ENCODE data around the gene SENP1. TPM values are rescaled to one million over a fixed set of nuclear protein-coding genes. Genes with fewer than 3 reads are reported as not detected.

SENP1 gene
- total RNA-seq, 1 experiment from 2014 or later: 23.0 TPM

DNA sequence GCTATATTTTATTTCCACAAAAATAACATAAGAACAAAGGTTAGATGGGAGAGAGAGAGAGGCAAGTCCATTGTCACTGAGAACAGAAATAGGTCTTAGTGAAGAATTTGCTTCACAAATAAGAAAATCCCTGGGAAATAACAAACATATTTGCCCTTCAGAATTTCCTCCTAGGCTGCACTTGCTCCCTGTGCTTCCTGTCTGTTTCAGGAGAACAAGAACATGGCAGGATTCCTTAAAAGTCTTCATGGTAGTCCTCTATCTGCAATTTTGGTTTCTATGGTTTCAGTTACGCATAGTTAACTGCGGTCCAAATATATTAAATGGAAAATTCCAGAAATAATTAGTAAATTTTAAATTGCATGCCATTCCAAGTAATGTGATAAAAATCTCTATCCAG is 34.1 kb downstream of the SENP1 start:
- H3K36me3 ChIP-seq (ENCODE audit: low read depth): peaks cover 29% of the 10 kb centered on the region
- no peak for DNase-seq
- no peaks in the 10 kb centered on the region for H3K9me2 ChIP-seq (ENCODE audit: insufficient read depth)
- H3K4me3 ChIP-seq: no peak overlapping the region
- H3K79me2 ChIP-seq (ENCODE audit: low read depth): no peaks in the 10 kb centered on the region
- H2AFZ ChIP-seq: no peak overlapping the region
- no TSS peak for BruUV-seq (replicated peaks)
- intact Hi-C loops (cut with micrococcal nuclease; ENCODE audit: unreplicated experiment): no loop called here
- no peaks in the 10 kb centered on the region for H3K4me1 ChIP-seq (replicated peaks; ENCODE audit: insufficient read depth)
- H3F3A ChIP-seq (ENCODE audit: insufficient read depth, low read depth): 0 out of 2 replicates have a peak, but pooled peaks cover 2% of the 10 kb centered on the region
- H4K20me1 ChIP-seq (ENCODE audit: insufficient read depth): no peaks in the 10 kb centered on the region
- ChIA-PET CTCF (no interaction called here), POLR2A (ENCODE audit: unreplicated experiment) (no interaction called here)
- H3K9me3 ChIP-seq (ENCODE audit: insufficient read depth, low read depth): no peaks in the 10 kb centered on the region
- TF ChIP-seq EZH2 (IDR thresholded peaks at IDR 0.05; ENCODE audit: low read depth): no peak
- TF ChIP-seq, protein P1, sequence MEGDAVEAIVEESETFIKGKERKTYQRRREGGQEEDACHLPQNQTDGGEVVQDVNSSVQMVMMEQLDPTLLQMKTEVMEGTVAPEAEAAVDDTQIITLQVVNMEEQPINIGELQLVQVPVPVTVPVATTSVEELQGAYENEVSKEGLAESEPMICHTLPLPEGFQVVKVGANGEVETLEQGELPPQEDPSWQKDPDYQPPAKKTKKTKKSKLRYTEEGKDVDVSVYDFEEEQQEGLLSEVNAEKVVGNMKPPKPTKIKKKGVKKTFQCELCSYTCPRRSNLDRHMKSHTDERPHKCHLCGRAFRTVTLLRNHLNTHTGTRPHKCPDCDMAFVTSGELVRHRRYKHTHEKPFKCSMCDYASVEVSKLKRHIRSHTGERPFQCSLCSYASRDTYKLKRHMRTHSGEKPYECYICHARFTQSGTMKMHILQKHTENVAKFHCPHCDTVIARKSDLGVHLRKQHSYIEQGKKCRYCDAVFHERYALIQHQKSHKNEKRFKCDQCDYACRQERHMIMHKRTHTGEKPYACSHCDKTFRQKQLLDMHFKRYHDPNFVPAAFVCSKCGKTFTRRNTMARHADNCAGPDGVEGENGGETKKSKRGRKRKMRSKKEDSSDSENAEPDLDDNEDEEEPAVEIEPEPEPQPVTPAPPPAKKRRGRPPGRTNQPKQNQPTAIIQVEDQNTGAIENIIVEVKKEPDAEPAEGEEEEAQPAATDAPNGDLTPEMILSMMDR (conservative IDR thresholded peaks at IDR 0.05): no peak
- H3K27me3 ChIP-seq (ENCODE audit: insufficient read depth, low read depth): no peaks in the 10 kb centered on the region
- H3K4me2 ChIP-seq: no peak overlapping the region
- no peak overlapping the region for H3K27ac ChIP-seq

DNA sequence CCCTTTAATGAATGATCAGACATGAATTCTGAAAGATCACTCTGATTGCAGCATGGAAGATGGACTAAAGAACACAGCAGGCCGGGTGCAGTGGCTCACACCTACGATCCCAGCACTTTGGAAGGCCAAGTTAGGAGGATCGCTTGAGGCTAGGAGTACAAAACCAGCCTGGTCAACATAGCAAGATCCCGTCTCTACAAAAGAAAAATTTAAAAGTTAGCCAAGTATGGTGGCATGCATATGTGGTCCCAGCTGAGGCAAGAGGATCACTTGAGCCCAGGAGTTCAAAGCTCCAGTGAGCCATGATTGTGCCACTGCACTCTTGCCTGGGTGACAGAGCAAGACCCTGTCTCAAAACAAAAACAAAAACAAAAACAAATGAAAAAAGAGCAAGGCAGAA is 35.1 kb downstream of the SENP1 start:
- CTCF ChIA-PET: no interaction called here
- intact Hi-C loops (cut with micrococcal nuclease; ENCODE audit: unreplicated experiment): no loop called here
- BruUV-seq (replicated peaks): no TSS peak

DNA sequence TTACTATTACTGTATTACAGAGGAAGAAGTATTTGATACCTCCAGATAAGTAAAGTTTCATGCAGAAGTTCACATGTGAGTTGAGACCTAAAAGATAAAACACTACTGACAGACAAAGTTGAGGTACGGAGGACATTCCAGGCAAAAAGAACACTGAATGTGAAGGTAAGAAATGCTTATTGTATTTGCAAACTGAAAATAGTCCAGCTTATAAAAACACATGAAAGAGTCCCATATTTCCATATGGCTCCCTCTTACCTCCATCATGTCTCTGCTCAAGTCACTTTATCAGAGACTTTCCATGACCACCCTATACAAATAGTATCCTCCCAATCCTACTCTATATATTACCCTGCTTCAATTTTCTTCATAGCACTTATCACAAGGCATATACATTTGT is 35.8 kb downstream of the SENP1 start:
- Histone ChIP-seq H4K20me1 (ENCODE audit: insufficient read depth) (no peaks in the 10 kb centered on the region), H3K79me2 (ENCODE audit: low read depth) (no peaks in the 10 kb centered on the region), H3K36me3 (ENCODE audit: low read depth) (peaks cover 34% of the 10 kb centered on the region), H3K9me2 (ENCODE audit: insufficient read depth) (no peaks in the 10 kb centered on the region), H3K27ac (no peak overlapping the region), H3K4me1 (replicated peaks; ENCODE audit: insufficient read depth) (no peaks in the 10 kb centered on the region), H3F3A (ENCODE audit: insufficient read depth, low read depth) (0 out of 2 replicates have a peak, but pooled peaks cover 2% of the 10 kb centered on the region), H3K4me3 (no peak overlapping the region), H2AFZ (no peak overlapping the region), H3K27me3 (ENCODE audit: insufficient read depth, low read depth) (no peaks in the 10 kb centered on the region), H3K4me2 (no peak overlapping the region), H3K9me3 (ENCODE audit: insufficient read depth, low read depth) (no peaks in the 10 kb centered on the region)
- no TSS peak for BruUV-seq (replicated peaks)
- no peak for DNase-seq
- intact Hi-C loops (cut with micrococcal nuclease; ENCODE audit: unreplicated experiment): no loop called here
- ChIA-PET CTCF (no interaction called here), POLR2A (ENCODE audit: unreplicated experiment) (no interaction called here)
- no peak for TF ChIP-seq EZH2 (IDR thresholded peaks at IDR 0.05; ENCODE audit: low read depth)
- TF ChIP-seq, protein P1 (conservative IDR thresholded peaks at IDR 0.05): no peak

More for the DNA sequence above, 35.1 kb downstream of the SENP1 start:
- H3K9me2 ChIP-seq (ENCODE audit: insufficient read depth): no peaks in the 10 kb centered on the region
- TF ChIP-seq, protein P1 (conservative IDR thresholded peaks at IDR 0.05): no peak
- TF ChIP-seq EZH2 (IDR thresholded peaks at IDR 0.05; ENCODE audit: low read depth): no peak
- H3K27me3 ChIP-seq (ENCODE audit: insufficient read depth, low read depth): no peaks in the 10 kb centered on the region
- H3K36me3 ChIP-seq (ENCODE audit: low read depth): peaks cover 34% of the 10 kb centered on the region
- POLR2A ChIA-PET (ENCODE audit: unreplicated experiment): no interaction called here
- no peaks in the 10 kb centered on the region for H3K79me2 ChIP-seq (ENCODE audit: low read depth)
- no peaks in the 10 kb centered on the region for H3K9me3 ChIP-seq (ENCODE audit: insufficient read depth, low read depth)
- H3K27ac ChIP-seq: no peak overlapping the region
- H3K4me3 ChIP-seq: no peak overlapping the region
- H3K4me2 ChIP-seq: no peak overlapping the region
- H4K20me1 ChIP-seq (ENCODE audit: insufficient read depth): no peaks in the 10 kb centered on the region
- H3K4me1 ChIP-seq (replicated peaks; ENCODE audit: insufficient read depth): no peaks in the 10 kb centered on the region
- H3F3A ChIP-seq (ENCODE audit: insufficient read depth, low read depth): 0 out of 2 replicates have a peak, but pooled peaks cover 2% of the 10 kb centered on the region
- no peak for DNase-seq
- H2AFZ ChIP-seq: no peak overlapping the region
